ENCODE results near the gene TM9SF1.

The TM9SF1 gene

DNA sequence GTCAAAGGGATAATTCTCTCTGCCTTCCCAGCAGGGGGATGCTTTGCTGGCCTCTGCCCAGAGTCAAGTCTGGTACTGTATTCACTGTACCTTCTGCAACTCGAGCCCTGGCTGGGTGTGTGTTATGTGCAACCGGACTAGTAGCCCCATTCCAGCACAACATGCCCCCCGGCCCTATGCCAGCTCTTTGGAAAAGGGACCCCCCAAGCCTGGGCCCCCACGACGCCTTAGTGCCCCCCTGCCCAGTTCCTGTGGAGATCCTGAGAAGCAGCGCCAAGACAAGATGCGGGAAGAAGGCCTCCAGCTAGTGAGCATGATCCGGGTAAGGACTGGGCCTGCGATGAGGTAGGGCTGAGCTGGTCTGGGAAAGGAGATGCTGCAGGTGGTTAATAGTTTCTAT is 44.7 kb downstream of the TM9SF1 start:
- DNase-seq (ENCODE audit: low read depth in 2 of 2) = no peak

DNA sequence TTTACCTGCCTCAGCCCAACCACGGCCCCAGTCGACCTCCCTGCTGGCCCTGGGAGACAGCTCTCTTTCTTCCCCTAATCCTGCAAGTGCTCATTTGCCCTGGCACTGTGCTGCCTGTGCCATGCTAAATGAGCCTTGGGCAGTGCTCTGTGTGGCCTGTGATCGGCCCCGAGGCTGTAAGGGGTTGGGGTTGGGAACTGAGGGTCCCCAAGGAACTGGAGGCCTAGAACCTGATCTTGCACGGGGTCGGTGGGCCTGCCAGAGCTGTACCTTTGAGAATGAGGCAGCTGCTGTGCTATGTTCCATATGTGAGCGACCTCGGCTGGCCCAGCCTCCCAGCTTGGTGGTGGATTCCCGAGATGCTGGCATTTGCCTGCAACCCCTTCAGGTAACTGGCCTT is 45.2 kb downstream of the TM9SF1 start:
- DNase-seq (ENCODE audit: low read depth in 2 of 2) = no peak

- DNase-seq (ENCODE audit: low read depth in 2 of 2) = no peak
Observed at GRCh38 chr14:24149302-24149969, 45.8 kb downstream of the TM9SF1 start.

- DNase-seq (ENCODE audit: low read depth in 2 of 2) = no peak
Observed at GRCh38 chr14:24147761-24148428, 47.3 kb downstream of the TM9SF1 start.

DNA sequence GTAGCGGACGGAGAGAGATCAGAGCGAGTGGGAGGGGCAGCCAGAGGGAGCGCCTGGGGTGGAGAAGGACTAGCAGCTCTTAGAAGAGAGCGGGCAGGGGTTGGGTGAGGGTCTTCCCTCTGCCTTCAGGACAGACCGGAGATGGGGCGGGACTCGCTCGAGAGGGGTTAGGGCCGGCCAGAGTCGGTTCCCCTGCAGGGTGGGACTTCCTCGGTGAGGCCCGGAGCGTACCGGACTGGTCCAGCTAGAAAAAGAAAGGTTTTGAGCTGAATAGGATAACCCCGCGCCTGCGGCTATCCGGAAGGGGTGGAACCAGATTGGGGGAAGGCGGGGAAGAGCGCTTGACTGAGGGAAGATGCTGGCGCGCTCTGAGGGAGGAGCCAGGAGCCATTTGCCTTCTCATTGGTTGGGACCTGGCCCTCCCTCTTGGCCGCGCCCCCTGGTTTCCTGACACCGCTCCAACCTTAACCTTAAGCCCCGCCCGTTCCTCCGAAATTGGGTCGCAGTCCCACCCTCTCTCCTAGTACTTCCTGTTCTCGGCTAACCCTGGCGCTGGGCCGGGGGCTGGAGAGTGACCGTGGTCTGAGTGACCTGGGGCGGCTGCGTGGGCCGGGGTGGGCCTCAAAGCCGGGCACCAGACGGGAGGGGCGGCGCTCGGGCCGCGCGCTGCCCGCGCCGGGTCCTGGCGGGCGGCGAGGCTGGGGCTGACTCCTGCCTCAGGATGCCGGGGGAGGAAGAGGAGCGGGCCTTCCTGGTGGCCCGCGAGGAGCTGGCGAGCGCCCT is 48.1 kb downstream of the TM9SF1 start, which contains the start of gene RNF31:
TSS of gene RNF31 (plus strand) at position 521 of the 783 bp plus-strand sequence. CDS start at position 722, 201 bp downstream.
- DNase-seq (ENCODE audit: low read depth in 2 of 2) = peak; percentile 93 to 95

GRCh38 chr14:24146453-24146977 is 48.7 kb downstream of the TM9SF1 start, which contains the start of gene PSME2:
Gene PSME2, minus strand, starts transcription at chr14:24146610. Its CDS starts 29 bp downstream, at chr14:24146581.
- DNase-seq (ENCODE audit: low read depth in 2 of 2) = peak; percentile 65 to 75

DNA sequence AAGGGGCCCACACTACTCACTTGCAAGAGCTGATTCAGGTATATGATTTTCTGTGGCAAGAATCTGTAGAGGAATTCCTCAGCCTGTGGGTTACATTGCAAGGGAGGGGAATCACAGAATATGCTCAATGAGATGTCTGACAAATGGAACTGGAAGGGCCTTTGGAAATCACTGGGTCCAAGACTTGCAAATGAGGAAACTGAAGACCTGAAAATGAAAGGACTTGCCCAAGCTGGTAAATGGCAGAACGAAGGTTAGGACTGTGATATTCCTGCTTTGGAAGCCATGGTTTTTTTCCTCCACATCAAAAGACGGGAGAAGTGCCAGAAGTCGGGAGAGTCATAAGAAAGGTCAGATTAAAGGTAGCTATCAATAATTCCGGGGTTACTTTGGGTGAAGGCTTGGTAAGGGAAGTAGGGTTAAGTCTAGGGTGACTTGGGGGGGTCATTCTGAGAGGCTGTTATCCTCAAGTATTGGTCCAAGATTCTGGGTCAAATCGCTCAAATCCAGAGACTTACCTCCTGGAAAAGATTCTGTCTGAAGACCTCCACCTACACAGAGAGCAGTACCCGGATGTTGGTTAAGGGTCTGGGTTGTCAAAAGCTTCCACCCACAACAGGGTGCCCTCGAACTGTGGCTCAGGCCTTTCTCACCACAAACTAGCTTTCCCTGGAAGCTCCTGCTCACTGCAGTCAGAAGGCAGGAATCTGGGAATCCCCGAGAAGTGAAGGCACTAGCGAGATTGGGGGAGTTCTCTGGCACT is 49.4 kb downstream of the TM9SF1 start:
- DNase-seq (ENCODE audit: low read depth in 2 of 2) = no peak

- DNase-seq (ENCODE audit: low read depth in 2 of 2) = no peak
Observed at GRCh38 chr14:24145219-24145618, 50.0 kb downstream of the TM9SF1 start.

DNA sequence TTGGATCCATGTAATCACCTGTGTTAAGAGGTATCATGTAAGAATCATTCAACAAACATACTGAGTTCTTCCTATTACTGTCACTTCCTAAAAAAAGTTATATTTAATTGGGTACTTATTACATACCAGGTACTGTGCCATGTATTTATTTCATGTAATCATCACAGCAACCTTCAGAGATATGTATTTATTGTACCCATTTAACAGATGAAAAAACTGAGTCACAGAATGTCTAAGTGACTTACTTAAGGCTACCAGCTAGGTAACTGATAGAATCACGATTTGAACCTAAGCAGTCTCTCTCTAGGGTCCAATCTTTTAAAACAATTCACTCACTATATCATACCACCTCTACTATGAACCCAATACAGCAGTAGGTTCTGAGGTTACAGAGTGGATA is 50.8 kb downstream of the TM9SF1 start:
- no peak for DNase-seq (ENCODE audit: low read depth in 2 of 2)

DNA sequence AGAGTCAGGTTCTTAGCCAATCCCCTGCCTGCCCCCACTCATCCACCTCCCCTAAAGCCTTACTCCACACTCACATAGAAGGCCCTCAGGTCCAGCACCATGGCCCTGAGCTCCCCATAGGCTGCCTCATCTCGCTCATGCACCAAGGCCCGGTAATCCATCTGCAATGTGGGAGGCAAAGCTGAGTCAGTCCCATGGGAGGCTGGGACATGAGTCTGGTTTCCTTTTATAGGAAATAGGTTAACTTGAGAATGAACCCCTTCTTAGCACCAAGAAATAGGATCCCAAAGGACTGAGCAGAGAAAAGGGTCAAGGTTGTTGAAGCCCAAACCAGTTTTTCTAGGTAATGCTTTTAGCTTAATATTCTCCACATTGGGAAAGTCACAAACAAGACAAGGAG is 51.7 kb downstream of the TM9SF1 start:
- no peak for DNase-seq (ENCODE audit: low read depth in 2 of 2)

DNA sequence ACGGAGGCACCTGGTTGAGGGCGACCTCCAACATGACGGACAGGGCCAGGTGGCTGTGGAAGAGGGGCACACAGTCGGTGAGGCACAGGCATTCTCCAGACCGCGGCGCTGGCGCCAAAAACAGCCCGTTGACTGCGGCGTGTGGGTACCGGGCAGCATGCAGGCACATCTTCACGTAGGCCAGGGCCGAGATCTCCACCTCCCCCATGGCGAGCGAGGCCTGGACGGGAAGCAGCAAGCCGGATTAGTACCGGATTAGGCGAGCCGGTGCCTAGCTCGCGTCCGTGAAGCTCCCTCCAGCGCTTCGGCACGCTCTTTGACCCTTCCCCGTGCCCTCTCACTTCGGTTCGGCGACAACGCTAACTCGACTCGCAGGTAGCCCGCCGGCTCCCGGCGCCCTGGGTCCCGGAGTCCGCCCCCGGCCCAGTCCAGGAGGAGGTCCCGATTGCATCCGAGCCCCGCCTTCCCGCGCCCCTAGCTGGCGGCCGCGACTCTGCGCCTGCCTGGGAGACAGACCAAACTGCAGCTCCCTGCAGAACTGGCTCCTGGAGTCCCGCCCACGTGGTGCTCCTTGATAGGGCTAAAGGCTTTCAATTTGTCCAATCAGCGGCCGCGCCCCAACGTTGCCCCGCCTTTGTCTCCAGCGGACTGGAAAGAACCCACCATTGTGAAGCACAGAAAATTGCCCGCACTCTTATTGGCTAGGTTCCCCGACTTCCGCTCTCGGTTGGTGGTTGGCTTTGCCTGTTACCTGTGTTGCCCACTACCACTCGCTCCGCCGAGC is 54.0 kb downstream of the TM9SF1 start, which contains the start of gene EMC9:
TSS of gene EMC9 (minus strand) at position 495 of the 784 bp plus-strand sequence. CDS start at position 208, 287 bp downstream.
- DNase-seq (ENCODE audit: low read depth in 2 of 2) = peak; percentile 99

DNA sequence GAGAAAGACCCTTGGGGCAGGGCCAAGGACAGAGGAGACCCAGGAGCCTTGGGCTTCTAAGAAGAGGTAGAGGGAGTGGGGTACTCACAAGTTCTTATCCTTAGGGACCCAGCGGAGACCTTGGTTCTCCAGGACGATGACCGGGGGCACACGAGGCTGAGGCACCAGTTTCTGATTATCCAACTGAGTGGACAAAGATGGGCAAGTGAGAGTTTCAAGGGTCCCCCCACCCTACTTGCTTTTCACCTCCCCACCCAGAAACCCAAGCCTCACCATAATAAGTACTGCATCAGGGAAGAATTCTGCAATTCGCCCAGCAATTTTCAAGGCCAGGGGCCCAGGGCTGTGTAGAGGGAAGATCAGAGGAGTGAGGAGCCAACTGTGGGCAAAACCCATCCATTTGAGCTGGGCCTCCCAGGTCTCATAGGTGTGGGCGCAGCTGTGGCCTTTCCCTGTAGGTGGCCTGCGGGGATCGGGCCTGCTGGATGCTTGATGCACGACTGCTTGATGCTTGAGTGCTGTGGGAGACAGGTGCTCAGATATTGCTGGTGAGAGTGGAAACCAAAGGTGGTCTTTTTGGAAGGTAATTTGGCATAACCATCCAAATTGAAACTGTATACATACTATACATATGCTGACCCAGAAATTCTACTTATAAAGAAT is 55.8 kb downstream of the TM9SF1 start:
- no peak for DNase-seq (ENCODE audit: low read depth in 2 of 2)
